Large intestine (tissue), 3 donors: ENCODE results near the gene PPP1R13B. TPM values are rescaled to one million over a fixed set of nuclear protein-coding genes. Genes with fewer than 3 reads are reported as not detected.
A peak's percentile ranks its signal among the peaks of the same experiment; 100 is the strongest.

Source experiments
- DNase-seq, 2 donors: peaks; one replicate each; pipeline versions ENCODE4 v3.0.0 to v3.0.0-alpha.2; 2013
- H3K27ac ChIP-seq: one replicate; pipeline ENCODE4 v1.5.1; 2013; ENCODE audit warnings: low read length
- H3K27me3 ChIP-seq: 2 replicates; pipeline ENCODE4 v1.6.1; 2013; ENCODE audit warnings: low read length; ENCODE audit not compliant: control insufficient read depth, insufficient read depth
- H3K36me3 ChIP-seq: 2 replicates; pipeline ENCODE4 v1.6.1; 2013; ENCODE audit warnings: low read length; ENCODE audit not compliant: control insufficient read depth, insufficient read depth
- H3K4me1 ChIP-seq: one replicate; pipeline ENCODE4 v1.6.1; 2013; ENCODE audit warnings: low read length; ENCODE audit not compliant: control insufficient read depth, insufficient read depth
- H3K4me3 ChIP-seq: one replicate; pipeline ENCODE4 v1.5.1; 2013; ENCODE audit warnings: low read length
- H3K9me3 ChIP-seq: one replicate; pipeline ENCODE4 v1.6.1; 2013; ENCODE audit warnings: mild to moderate bottlenecking, low read depth, low read length, moderate library complexity; ENCODE audit not compliant: control insufficient read depth
- WGBS: methylation state at CpG from one replicate; pipeline ENCODE4 v1.1.5; 2013; ENCODE audit warnings: low lambda C conversion rate; ENCODE audit not compliant: insufficient coverage; 5-methylcytosine and 5-hydroxymethylcytosine counted together
- polyA plus RNA-seq: library from polyadenylated mRNA; unstranded; fragments of 120-200 nt; gene quantifications from one replicate; pipeline ENCODE4 v1.2.1, GENCODE V29; 2013

PPP1R13B gene
- polyA plus RNA-seq, 1 donor = 29.7 TPM

DNA sequence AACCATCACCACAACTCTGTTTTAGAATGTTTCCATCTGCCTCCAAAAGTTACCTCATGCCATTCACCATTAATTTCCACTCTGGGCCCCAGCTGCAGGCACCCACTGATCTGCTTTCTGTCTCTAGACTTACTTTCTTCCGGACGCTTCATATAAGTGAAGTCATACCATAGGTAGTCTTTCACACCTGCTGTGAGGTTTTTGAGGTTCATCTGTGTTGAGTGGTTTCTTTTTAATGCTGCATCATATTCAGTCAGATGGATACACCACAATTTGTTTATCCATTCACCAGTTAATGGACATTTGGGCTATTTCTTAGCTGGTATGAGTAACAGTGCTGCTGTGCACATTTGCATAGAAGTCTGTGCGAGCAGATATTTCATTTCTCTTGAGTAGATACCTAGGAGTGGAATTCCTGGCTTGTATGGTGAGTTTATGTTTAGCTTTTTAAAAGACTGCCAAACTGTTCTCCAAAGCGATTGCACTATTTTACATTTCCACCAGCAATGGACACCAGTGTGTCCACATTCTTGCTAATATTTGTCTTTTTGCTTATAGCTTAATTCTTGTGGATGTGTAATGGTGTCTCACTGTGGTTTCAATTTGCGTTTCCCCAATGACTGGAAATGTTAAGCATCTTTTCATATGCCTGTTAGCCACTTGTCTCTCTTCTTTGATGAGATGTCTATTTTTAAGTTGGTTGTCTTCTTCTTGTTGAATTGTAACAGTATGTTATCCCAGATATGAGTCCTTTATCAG is 83.5 kb downstream of the PPP1R13B start:
- Histone ChIP-seq H3K9me3 (no peaks in the 10 kb centered on the region), H3K4me3 (no peak overlapping the region), H3K27ac (no peak overlapping the region), H3K27me3 (no peaks in the 10 kb centered on the region), H3K4me1 (no peaks in the 10 kb centered on the region), H3K36me3 (peaks cover 9% of the 10 kb centered on the region)
- no CpG with 5 or more reads among the region's 5 CpGs for WGBS
- no peak for DNase-seq

DNA sequence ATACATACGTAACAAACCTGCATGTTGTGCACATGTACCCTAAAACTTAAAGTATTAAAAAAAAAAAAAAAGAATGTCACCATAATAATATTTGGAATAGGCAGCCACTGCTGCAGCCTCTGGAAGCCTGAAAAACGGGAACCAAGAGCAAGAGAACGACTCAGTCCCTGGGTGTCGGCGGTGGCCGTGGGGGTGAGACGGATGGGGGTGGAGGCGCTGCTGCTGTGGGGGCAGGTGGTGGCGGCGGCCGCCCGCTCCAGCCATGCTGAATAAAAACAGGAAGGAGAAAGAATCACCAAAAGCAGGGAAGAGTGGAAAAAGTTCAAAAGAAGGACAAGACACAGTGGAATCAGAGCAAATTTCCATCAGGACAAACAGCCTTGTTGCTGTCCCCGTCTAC is 84.8 kb downstream of the PPP1R13B start:
- 60% methylated on average over 2 of the region's 13 CpGs for WGBS
- H3K4me1 ChIP-seq = no peaks in the 10 kb centered on the region
- no peak overlapping the region for H3K4me3 ChIP-seq
- no peaks in the 10 kb centered on the region for H3K9me3 ChIP-seq
- H3K27me3 ChIP-seq = no peaks in the 10 kb centered on the region
- no peak for DNase-seq
- peaks cover 9% of the 10 kb centered on the region for H3K36me3 ChIP-seq
- no peak overlapping the region for H3K27ac ChIP-seq

DNA sequence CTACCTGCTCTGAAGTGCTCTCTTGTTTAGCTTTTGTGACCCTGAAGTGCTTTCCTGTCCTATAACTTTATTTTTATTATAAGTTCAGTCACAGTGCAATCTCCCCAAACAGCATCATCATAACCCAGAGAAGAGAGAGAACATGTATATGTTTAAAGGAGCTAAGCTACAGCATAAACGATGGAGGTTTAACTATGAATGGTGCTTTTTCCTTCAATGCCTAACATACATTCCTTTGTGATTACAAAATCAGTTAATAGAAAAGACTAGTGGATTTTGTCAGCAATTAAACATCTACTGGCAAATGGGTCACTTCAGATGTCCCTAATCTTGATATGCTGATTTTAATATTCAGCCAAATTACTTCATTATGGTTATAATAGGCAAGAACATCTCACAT is 85.3 kb downstream of the PPP1R13B start:
- no peaks in the 10 kb centered on the region for H3K27me3 ChIP-seq
- WGBS = no CpG with 5 or more reads among the region's 1 CpG
- peaks cover 9% of the 10 kb centered on the region for H3K36me3 ChIP-seq
- no peaks in the 10 kb centered on the region for H3K9me3 ChIP-seq
- H3K4me3 ChIP-seq = no peak overlapping the region
- H3K4me1 ChIP-seq = no peaks in the 10 kb centered on the region
- no peak overlapping the region for H3K27ac ChIP-seq
- no peak for DNase-seq

DNA sequence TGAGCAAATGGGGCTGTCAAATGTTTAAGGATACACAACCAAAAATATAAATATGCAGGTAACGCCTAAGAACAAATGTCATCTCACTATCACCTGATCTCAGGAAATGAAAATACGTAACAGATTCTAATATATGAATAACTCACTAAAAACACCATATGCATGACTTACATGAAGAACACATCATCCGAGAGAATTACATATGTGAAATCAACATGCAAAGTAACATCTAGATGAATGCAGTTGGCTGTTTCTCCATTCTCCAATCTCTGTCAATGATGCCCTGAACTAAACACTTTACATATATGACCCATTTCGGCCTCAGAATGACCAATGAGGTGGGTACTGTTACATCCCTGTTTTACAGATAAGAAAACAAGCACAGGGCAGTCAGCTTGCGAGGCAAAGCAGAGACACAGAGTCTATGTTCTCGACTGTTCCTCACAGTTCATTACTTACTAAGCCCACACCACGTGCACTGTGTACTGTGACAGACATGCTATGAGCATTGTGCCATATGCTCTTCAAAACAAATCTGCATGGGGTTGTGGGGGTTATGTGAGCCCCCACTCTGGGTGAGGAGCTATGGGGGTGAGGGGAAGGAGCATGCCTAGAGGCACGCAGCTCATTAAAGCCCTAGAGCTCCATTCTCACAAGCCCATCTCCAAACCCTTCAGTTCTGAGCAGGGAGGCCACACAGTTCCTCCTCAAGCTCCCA is 89.2 kb downstream of the PPP1R13B start:
- DNase-seq = no peak
- peaks cover 3% of the 10 kb centered on the region for H3K36me3 ChIP-seq
- H3K27me3 ChIP-seq = no peaks in the 10 kb centered on the region
- H3K27ac ChIP-seq = no peak overlapping the region
- H3K4me3 ChIP-seq = no peak overlapping the region
- no peaks in the 10 kb centered on the region for H3K9me3 ChIP-seq
- H3K4me1 ChIP-seq = no peaks in the 10 kb centered on the region
- WGBS = 90% methylated on average over 2 of the region's 8 CpGs

DNA sequence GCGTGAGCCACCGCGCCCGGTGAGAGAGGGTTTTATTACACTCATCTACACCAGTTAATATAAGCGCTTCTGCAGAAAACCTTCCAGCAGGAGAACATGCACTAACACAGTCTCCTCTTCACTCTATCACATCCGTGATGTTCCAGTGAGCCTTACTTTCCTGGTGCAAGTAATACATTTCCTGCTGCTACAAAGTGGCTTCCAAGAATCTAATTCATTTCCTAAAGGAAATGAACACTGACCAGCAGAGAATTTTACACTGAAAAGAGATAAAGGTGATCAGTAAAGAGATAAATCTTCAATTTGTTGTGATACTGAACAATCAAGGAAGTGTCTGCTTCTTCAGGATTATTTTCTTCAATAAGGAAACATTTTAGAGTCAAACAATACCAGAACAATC is 92.3 kb downstream of the PPP1R13B start:
- Histone ChIP-seq H3K4me3 (no peak overlapping the region), H3K4me1 (no peaks in the 10 kb centered on the region), H3K27me3 (no peaks in the 10 kb centered on the region), H3K36me3 (peaks cover 11% of the 10 kb centered on the region), H3K27ac (no peak overlapping the region), H3K9me3 (no peaks in the 10 kb centered on the region)
- WGBS = no CpG with 5 or more reads among the region's 6 CpGs
- no peak for DNase-seq

DNA sequence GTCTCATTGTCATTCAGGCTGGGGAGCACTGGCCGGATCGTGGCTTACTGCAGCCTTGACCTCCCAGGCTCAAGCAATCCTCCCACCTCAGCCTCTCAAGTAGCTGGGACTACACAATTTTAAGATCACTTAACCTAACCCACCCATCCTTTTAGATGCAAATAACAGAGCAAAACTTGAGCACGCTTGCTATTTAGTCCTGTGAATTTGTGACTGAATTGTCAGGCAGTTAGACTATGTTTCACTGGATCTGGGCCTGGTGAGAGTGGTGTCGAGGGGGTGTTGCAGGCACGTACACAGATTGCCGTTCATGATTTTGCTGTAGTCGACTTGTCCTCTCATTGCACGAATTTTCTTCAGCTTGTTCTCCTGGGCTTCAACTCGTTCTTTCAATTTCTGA is 93.6 kb downstream of the PPP1R13B start:
- WGBS = 80% methylated on average over 2 of the region's 9 CpGs
- Histone ChIP-seq H3K9me3 (no peaks in the 10 kb centered on the region), H3K36me3 (peaks cover 15% of the 10 kb centered on the region), H3K4me1 (no peaks in the 10 kb centered on the region), H3K27me3 (no peaks in the 10 kb centered on the region), H3K4me3 (no peak overlapping the region), H3K27ac (no peak overlapping the region)
- DNase-seq = no peak

DNA sequence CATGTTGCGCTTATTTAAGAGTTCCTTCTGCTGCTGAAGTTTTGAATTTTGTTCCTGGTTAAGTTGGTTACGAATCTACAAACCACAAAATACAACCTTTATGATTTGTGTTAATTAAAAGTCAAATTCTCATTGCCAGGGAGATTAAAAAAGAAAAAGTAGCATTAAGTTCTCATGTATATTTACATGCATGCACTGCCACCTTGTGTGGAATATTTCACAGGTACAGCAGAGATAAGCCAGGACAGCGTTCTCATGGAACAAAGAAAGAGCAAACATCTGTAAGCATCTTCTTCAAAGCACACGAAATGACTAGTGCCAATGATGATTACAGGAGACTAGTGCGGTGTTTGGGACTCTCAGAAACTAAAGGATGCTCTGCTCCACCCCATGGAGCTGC is 97.5 kb downstream of the PPP1R13B start:
- H3K27me3 ChIP-seq = no peaks in the 10 kb centered on the region
- WGBS = no CpG with 5 or more reads among the region's 5 CpGs
- H3K4me3 ChIP-seq = no peak overlapping the region
- no peaks in the 10 kb centered on the region for H3K9me3 ChIP-seq
- H3K27ac ChIP-seq = no peak overlapping the region
- peaks cover 13% of the 10 kb centered on the region for H3K4me1 ChIP-seq
- H3K36me3 ChIP-seq = peaks cover 26% of the 10 kb centered on the region
- no peak for DNase-seq

DNA sequence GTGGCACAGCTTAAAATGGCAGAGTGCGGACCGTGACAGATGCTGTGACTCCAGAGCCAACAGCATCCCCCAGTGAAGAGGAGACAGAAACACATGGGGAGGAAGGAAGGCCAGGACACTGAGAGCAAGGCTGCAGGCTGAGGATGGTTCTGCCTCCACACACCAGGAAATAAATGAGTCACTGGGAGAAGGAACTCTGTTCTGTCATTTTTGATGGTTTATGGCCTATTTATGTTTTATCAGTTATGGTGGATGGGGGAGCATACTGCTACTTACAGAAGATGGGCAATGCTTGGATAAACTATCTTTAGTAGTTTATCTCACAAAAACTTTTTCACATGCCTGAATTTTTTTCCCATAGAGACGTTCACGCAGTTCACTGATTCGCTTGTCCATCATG is 97.9 kb downstream of the PPP1R13B start:
- Histone ChIP-seq H3K36me3 (peaks cover 30% of the 10 kb centered on the region), H3K27me3 (no peaks in the 10 kb centered on the region), H3K27ac (no peak overlapping the region), H3K4me3 (no peak overlapping the region), H3K9me3 (no peaks in the 10 kb centered on the region), H3K4me1 (peaks cover 17% of the 10 kb centered on the region)
- no CpG with 5 or more reads among the region's 5 CpGs for WGBS
- peak in 1 of 2 donors; percentile 58 for DNase-seq

DNA sequence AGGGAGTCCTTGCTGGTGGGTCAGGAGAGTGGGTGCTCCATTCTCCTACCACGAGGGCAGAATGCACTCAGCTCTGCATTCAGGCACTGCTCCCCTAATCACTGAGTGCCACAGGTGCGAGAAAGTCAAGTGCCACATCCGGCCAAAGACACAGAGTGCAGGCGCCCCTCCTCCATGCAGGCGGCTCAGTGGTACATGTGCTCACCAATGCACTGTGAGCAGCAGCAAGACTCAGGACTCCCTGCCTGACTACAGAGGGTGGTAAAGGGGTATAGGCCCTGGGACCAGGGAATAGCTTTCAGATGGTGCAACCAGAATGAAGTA is 98.9 kb downstream of the PPP1R13B start:
- DNase-seq = no peak

DNA sequence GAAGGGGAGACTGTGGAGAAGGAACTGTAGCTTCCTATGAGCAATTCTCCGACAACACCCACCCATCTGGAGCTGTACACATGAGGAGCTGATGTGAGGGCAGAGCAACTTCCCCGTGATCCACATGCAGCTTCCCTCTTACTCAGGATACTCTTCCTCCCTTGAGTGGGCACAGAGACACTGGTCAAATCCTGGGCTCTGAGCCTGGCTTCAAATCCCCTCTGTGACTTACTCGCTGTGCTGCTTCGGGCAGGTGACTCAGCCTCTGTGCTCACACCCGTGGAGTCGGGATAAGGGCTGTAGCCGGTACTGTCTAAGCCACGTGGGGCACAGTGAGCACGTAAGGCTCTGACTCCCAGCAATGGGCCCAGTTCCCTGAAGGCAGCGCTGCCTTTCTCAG is 100.7 kb downstream of the PPP1R13B start:
- H3K4me1 ChIP-seq = peaks cover 20% of the 10 kb centered on the region
- no peaks in the 10 kb centered on the region for H3K27me3 ChIP-seq
- no CpG with 5 or more reads among the region's 10 CpGs for WGBS
- peak overlapping the region; percentile 13 for H3K27ac ChIP-seq
- H3K9me3 ChIP-seq = no peaks in the 10 kb centered on the region
- H3K4me3 ChIP-seq = no peak overlapping the region
- H3K36me3 ChIP-seq = peaks cover 42% of the 10 kb centered on the region
- DNase-seq = no peak

More for the DNA sequence above, 98.9 kb downstream of the PPP1R13B start:
- Histone ChIP-seq H3K4me3 (no peak overlapping the region), H3K36me3 (peaks cover 37% of the 10 kb centered on the region), H3K9me3 (no peaks in the 10 kb centered on the region), H3K4me1 (peaks cover 20% of the 10 kb centered on the region), H3K27ac (peak overlapping the region; percentile 48), H3K27me3 (no peaks in the 10 kb centered on the region)
- WGBS = no CpG with 5 or more reads among the region's 5 CpGs

DNA sequence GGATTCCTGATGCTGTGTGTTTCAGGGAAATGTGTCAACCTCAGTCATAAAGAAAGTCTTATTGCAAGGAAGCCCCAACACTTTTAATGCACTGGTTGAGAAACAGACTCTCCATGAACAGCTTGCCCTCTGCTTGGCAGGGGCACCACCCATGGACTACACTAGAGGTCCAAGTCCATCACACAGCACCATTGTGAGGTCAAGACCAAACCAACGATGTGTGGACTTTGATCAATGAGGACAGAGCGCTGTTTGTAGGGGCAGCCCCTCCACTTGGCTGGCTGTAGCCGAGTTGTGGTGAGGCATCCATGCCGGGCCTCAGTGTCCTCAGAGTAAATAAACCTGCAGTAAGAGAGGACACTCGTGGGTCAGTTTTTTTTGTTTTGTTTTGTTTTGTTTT is 102.0 kb downstream of the PPP1R13B start:
- WGBS = no CpG with 5 or more reads among the region's 5 CpGs
- H3K36me3 ChIP-seq = peaks cover 49% of the 10 kb centered on the region

More for the DNA sequence above, 102.0 kb downstream of the PPP1R13B start:
- Histone ChIP-seq H3K4me3 (no peak overlapping the region), H3K4me1 (peaks cover 20% of the 10 kb centered on the region), H3K9me3 (no peaks in the 10 kb centered on the region), H3K27ac (no peak overlapping the region), H3K27me3 (no peaks in the 10 kb centered on the region)
- DNase-seq = peak; percentile 29 to 76
